ENCODE data around the gene BACH2. TPM values are rescaled to one million over a fixed set of nuclear protein-coding genes. Genes with fewer than 3 reads are reported as not detected.
"Not testable (repeated sequence)": the region's sequence is repeated elsewhere in the genome, so short reads cannot be mapped to it uniquely, and the experiment has no call there.

The BACH2 gene
- polyA plus RNA-seq, 4 donors: 9.7 to 12.2 (median 10.3) TPM

DNA sequence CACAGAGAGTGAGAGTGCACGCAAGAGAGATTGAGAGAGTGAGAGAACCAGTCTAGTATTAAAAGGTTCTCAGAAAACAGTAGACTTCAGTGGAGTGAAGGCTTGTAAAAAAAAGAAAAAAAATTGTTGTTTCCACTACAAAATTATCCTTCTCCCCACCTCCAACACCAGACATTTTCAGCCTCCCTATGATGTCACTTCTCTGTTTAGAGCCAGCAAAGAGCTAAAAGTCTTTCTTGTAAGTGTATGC, 77.8 kb downstream of the BACH2 start:
- DNase-seq (ENCODE audit: low read depth in 4 of 4, low spot score in 3 of 4): no peak

GRCh38 chr6:90217506-90218127, 79.0 kb downstream of the BACH2 start:
- DNase-seq (ENCODE audit: low read depth in 4 of 4, low spot score in 3 of 4): no peak

GRCh38 chr6:90216072-90216977, 80.3 kb downstream of the BACH2 start:
- peak; percentile 60 to 86 (median 76) for DNase-seq (ENCODE audit: low read depth in 4 of 4, low spot score in 3 of 4)

DNA sequence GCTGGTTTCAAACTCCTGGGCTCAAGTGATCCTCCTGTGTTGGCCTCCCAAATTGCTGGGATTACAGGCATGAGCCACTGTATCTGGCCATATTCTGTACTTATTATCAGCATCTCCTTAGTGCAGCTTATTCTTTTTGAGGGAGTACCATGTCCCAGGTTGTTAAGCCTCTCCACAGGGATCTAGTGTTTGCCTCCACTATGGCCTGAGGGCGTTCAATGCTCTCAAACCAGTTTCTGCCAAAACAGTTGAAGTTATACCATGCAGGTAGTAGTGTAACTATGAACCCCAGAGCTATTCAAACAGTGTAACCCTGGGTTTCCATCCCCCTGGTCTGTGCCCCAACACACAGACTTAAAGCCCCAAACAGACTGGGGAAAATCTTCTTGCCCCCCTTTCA, 81.7 kb downstream of the BACH2 start:
- no peak for DNase-seq (ENCODE audit: low read depth in 4 of 4, low spot score in 3 of 4)

- no peak for DNase-seq (ENCODE audit: low read depth in 4 of 4, low spot score in 3 of 4)
Observed at GRCh38 chr6:90214461-90214860, 82.2 kb downstream of the BACH2 start.

GRCh38 chr6:90212274-90212673, 84.4 kb downstream of the BACH2 start:
- no peak for DNase-seq (ENCODE audit: low read depth in 4 of 4, low spot score in 3 of 4)

GRCh38 chr6:90209527-90209926, 87.1 kb downstream of the BACH2 start:
- DNase-seq (ENCODE audit: low read depth in 4 of 4, low spot score in 3 of 4): no peak

DNA sequence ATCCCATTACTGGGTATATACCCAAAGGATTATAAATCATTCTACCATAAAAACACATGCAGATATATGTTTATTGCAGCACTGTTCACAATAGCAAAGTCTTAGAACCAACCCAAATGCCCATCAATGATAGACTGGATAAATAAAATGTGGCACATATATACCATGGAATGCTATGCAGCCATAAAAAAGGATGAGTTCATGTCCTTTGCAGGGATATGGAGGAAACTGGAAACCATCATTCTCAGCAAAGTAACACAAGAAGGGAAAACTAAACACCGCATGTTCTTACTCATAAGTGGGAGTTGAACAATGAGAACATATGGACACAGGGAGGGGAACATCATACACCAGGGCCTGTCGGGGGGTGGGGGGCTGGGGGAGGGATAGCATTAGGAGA, 88.0 kb downstream of the BACH2 start:
- not testable (repeated sequence) for DNase-seq (ENCODE audit: low read depth in 4 of 4, low spot score in 3 of 4)

DNA sequence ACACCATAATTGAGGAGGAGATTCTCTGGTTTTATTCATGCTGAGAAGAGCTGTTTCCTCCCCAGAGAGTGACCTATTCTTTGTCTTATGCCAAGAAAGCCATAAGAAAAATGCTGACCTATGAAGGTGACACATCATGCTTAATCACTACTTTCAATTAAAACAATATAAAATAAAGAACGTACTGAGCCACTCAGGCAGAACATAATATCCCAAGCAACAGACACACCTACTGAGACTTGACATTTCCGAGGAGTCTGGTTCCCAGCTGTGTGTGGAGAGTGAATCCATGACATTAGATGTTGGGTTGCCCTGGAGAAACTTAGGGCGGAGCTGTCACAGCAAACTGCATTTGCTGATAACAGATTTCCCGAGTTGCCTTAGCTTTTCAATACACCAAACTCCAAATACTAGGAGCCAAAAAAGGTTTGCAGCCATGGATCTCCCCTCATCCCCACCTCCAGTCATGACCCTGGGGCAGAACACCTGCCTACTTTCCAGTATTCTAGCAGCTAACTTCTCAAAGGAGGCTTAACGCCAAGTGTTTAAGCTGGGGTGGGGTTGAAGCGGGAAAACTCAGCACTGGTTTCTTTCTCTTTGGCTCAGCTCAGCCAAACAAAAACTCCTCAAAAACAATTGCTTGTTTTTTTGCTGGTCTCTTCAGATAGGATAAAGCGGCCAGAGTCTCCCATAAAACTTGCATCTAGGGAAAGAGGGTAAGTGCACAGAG, 92.2 kb downstream of the BACH2 start:
- DNase-seq (ENCODE audit: low read depth in 4 of 4, low spot score in 3 of 4): no peak

GRCh38 chr6:90203672-90204071, 93.0 kb downstream of the BACH2 start:
- no peak for DNase-seq (ENCODE audit: low read depth in 4 of 4, low spot score in 3 of 4)

- no peak for DNase-seq (ENCODE audit: low read depth in 4 of 4, low spot score in 3 of 4)
Observed at GRCh38 chr6:90202156-90202555, 94.5 kb downstream of the BACH2 start.

- DNase-seq (ENCODE audit: low read depth in 4 of 4, low spot score in 3 of 4): no peak
Observed at GRCh38 chr6:90199900-90200299, 96.7 kb downstream of the BACH2 start.

- no peak for DNase-seq (ENCODE audit: low read depth in 4 of 4, low spot score in 3 of 4)
Observed at GRCh38 chr6:90198758-90199425, 97.8 kb downstream of the BACH2 start.

GRCh38 chr6:90197854-90198496, 98.7 kb downstream of the BACH2 start:
- DNase-seq (ENCODE audit: low read depth in 4 of 4, low spot score in 3 of 4): no peak

DNA sequence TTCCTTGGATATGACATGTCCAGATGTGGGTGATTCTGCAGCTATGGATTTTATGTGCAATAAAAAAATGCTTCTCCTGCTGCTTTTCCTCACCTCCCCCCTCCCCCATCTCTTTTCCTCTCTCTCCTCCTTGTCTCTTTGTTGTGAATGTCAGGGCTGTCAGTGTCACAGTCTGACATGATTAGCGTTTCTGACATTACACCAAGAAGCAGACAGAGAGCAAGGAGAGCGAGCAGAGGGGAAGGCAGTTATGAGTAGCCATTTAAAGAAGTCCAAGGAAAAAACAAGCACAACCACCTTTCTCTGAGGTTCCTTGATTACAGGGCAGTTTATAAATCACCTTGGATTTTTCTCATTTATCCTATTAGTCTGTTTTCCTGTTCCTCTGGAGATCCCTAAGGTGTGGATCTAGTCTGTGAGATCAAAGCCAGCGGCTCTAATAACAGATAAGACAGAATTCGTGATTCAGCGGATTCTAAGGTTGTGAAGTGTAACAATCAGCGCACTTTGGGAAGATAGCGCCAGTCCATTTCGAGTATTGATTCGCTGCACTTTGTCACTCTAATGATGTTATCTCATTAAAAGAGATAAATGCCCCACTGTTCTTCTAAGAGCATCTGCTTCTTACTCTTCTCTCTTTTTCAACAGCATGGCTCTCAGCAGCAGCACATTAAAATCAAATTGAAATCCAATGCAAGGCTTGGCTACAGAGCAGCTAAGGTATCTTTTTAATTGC, 101.4 kb downstream of the BACH2 start:
- DNase-seq (ENCODE audit: low read depth in 4 of 4, low spot score in 3 of 4): no peak

DNA sequence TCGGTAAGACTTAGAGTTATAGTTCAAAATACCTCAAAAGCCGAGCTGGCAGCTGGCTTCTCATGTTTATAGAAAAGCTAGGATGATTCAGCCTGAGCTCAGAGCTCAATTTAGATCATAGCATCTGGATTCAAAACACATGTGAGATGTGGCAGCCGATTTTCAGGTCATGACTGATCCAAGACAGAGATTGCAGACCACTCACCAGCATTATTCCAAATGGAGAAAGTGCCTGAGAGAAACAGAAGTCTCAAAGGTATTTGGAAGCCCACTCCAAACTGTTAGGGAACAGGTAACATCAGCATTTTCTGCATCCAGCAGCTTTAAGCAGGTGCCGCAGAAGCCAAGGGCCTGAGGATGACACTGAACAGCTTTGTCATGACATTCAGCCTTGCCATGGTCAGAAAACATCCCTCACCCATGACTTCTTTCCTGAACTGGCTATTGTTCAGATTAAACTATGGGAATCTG, 102.2 kb downstream of the BACH2 start:
- DNase-seq (ENCODE audit: low read depth in 4 of 4, low spot score in 3 of 4): no peak

- no peak for DNase-seq (ENCODE audit: low read depth in 4 of 4, low spot score in 3 of 4)
Observed at GRCh38 chr6:90193359-90193758, 103.3 kb downstream of the BACH2 start.

DNA sequence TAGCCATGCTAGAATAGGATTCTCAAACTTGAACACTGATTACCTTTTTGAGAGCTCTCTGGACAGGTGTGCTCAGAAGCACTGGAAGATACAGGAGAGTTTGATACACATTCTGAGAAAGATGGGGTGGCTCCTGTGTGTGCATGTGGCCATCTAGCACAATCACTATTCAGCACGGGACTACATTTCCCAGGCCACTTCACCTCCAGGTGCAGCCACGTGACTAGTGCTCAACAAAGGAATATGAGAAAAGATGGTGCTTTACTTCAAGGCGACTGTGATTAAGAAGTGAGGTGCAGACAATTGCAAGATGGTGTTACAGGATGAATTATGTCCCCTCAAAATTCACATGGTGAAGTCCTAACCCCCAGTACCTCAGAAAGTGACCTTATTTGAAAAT, 103.8 kb downstream of the BACH2 start:
- no peak for DNase-seq (ENCODE audit: low read depth in 4 of 4, low spot score in 3 of 4)

DNA sequence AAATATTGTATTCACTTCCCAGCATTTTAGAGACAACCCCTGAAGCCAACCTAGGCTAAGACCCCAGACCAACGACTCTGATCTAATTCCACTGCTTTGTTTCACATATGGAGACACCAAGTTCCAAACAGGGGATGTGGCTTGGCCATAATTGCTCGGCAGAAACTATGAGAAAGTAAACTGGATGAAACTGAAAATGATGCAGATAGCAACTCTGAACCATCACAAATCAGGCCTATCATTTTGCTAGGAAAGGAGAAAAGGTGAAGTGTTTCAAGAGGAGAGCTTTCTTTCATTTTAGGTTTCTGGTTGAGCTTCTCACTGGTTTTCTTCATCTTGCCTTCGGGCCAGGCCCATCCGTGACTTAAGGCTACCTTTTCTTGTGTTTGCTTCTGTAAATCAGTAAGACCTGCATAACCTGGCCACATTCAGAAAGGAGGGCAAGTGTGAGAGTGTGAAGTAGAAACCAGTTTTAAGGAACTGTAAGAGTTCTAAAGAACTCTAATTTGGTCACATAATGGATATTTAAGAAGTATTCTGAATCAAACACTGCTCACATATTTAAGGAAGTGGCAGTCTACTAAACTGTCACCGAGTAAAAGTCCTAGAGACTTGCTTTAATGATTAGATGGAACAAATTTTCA, 105.8 kb downstream of the BACH2 start:
- no peak for DNase-seq (ENCODE audit: low read depth in 4 of 4, low spot score in 3 of 4)

All from right renal pelvis (tissue), 4 donors.